Measurements from ENCODE around the gene PJVK. TPM values are rescaled to one million over a fixed set of nuclear protein-coding genes. Genes with fewer than 3 reads are reported as not detected.

Gene PJVK
- total and polyA plus RNA-seq, 2 of the 13 experiments (the other 11 are each of a cell fraction or from before 2014, with no cell fraction given): 1.2 to 2.6 TPM

DNA sequence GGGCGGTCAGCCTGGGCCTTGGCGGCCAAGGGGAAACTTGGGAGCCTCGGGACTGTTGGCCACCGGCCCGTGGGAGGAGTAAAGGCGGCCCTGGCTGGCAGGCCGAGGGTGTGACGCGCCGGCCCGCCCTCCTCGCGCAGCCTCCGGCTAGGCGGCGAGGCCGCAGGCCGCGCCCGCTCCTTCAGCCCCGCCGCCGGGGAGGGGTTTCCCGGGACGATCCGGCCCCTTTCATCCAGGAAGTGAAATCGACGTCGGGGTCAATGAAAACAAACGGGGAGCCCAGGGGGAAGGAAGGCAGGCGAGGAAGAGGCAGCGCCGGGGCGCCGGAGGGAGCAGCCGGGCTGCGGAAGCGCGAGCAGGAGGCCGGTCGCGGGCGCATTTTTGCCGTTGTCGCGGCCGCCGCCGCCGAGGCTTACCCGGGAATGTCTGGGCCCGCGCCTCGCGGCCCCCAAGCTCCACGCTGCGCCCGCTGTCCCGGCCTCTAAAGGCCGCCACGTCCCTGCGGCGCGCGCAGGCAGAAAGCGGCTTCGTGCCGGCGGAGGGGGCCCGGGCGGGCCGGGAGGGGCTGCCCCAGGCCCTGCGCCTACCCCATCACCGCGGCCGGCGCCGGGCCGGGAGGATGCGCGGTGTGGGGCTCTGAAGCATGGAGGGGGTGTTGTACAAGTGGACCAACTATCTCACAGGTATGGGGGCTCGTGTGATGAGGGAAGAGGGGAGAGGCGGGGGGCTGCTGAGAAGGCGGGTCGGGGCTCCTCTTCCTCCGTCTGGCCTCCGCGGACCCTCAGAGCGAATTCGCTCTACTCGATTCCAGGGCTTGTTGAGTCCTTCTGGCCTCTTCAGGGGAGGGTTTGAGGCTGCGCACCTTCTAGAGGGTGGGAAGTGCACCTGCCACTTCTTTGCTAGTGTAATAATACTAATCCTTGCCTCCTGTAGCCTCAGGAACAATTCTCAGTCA is 29.3 kb downstream of the PJVK start, which contains the start of gene PLEKHA3 (continued):
- TF ChIP-seq, protein P1, sequence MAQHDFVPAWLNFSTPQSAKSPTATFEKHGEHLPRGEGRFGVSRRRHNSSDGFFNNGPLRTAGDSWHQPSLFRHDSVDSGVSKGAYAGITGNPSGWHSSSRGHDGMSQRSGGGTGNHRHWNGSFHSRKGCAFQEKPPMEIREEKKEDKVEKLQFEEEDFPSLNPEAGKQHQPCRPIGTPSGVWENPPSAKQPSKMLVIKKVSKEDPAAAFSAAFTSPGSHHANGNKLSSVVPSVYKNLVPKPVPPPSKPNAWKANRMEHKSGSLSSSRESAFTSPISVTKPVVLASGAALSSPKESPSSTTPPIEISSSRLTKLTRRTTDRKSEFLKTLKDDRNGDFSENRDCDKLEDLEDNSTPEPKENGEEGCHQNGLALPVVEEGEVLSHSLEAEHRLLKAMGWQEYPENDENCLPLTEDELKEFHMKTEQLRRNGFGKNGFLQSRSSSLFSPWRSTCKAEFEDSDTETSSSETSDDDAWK (CRISPR knock-in tag; IDR thresholded peaks at IDR 0.05): no peak
- TF ChIP-seq, protein P2, sequence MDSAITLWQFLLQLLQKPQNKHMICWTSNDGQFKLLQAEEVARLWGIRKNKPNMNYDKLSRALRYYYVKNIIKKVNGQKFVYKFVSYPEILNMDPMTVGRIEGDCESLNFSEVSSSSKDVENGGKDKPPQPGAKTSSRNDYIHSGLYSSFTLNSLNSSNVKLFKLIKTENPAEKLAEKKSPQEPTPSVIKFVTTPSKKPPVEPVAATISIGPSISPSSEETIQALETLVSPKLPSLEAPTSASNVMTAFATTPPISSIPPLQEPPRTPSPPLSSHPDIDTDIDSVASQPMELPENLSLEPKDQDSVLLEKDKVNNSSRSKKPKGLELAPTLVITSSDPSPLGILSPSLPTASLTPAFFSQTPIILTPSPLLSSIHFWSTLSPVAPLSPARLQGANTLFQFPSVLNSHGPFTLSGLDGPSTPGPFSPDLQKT (CRISPR knock-in tag; IDR thresholded peaks at IDR 0.05; ENCODE audit: borderline replicate concordance): no peak
- TF ChIP-seq XBP1 (CRISPR knock-in tag; IDR thresholded peaks at IDR 0.05) (no peak), NCOA1 (CRISPR knock-in tag; IDR thresholded peaks at IDR 0.05) (no peak), ZNF572 (CRISPR knock-in tag; IDR thresholded peaks at IDR 0.05) (no peak), SSRP1 (CRISPR knock-in tag; IDR thresholded peaks at IDR 0.05) (no peak), MAFG (CRISPR knock-in tag; IDR thresholded peaks at IDR 0.05) (no peak), ZNF607 (CRISPR knock-in tag; IDR thresholded peaks at IDR 0.05; ENCODE audit: borderline replicate concordance) (0 out of 2 replicates have a peak, but pooled peaks have one; percentile 44), ZNF3 (CRISPR knock-in tag; IDR thresholded peaks at IDR 0.05) (no peak), ZNF777 (CRISPR knock-in tag; IDR thresholded peaks at IDR 0.05) (peak; percentile 66; the same call in 1 of the 2 replicates), ZNF143 (CRISPR knock-in tag; IDR thresholded peaks at IDR 0.05) (peak; percentile 52; the same call in 1 of the 2 replicates), KAT7 (CRISPR knock-in tag; IDR thresholded peaks at IDR 0.05; ENCODE audit: borderline replicate concordance) (peak; percentile 83; the same call in 1 of the 2 replicates), ESRRA (CRISPR knock-in tag; IDR thresholded peaks at IDR 0.05; ENCODE audit: low read depth) (no peak; the same call in 1 of the 2 replicates), ZNF180 (CRISPR knock-in tag; IDR thresholded peaks at IDR 0.05; ENCODE audit: borderline replicate concordance, low read depth) (no peak), ATM (IDR thresholded peaks at IDR 0.05; ENCODE audit: borderline replicate concordance) (no peak), NR2F1 (CRISPR knock-in tag; IDR thresholded peaks at IDR 0.05) (no peak)
- TF ChIP-seq, protein P3, sequence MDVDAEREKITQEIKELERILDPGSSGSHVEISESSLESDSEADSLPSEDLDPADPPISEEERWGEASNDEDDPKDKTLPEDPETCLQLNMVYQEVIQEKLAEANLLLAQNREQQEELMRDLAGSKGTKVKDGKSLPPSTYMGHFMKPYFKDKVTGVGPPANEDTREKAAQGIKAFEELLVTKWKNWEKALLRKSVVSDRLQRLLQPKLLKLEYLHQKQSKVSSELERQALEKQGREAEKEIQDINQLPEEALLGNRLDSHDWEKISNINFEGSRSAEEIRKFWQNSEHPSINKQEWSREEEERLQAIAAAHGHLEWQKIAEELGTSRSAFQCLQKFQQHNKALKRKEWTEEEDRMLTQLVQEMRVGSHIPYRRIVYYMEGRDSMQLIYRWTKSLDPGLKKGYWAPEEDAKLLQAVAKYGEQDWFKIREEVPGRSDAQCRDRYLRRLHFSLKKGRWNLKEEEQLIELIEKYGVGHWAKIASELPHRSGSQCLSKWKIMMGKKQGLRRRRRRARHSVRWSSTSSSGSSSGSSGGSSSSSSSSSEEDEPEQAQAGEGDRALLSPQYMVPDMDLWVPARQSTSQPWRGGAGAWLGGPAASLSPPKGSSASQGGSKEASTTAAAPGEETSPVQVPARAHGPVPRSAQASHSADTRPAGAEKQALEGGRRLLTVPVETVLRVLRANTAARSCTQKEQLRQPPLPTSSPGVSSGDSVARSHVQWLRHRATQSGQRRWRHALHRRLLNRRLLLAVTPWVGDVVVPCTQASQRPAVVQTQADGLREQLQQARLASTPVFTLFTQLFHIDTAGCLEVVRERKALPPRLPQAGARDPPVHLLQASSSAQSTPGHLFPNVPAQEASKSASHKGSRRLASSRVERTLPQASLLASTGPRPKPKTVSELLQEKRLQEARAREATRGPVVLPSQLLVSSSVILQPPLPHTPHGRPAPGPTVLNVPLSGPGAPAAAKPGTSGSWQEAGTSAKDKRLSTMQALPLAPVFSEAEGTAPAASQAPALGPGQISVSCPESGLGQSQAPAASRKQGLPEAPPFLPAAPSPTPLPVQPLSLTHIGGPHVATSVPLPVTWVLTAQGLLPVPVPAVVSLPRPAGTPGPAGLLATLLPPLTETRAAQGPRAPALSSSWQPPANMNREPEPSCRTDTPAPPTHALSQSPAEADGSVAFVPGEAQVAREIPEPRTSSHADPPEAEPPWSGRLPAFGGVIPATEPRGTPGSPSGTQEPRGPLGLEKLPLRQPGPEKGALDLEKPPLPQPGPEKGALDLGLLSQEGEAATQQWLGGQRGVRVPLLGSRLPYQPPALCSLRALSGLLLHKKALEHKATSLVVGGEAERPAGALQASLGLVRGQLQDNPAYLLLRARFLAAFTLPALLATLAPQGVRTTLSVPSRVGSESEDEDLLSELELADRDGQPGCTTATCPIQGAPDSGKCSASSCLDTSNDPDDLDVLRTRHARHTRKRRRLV (CRISPR knock-in tag; IDR thresholded peaks at IDR 0.05): no peak
- TF ChIP-seq, protein P4, sequence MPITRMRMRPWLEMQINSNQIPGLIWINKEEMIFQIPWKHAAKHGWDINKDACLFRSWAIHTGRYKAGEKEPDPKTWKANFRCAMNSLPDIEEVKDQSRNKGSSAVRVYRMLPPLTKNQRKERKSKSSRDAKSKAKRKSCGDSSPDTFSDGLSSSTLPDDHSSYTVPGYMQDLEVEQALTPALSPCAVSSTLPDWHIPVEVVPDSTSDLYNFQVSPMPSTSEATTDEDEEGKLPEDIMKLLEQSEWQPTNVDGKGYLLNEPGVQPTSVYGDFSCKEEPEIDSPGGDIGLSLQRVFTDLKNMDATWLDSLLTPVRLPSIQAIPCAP (CRISPR knock-in tag; IDR thresholded peaks at IDR 0.05; ENCODE audit: low read depth): no peak
- TF ChIP-seq, protein P5, sequence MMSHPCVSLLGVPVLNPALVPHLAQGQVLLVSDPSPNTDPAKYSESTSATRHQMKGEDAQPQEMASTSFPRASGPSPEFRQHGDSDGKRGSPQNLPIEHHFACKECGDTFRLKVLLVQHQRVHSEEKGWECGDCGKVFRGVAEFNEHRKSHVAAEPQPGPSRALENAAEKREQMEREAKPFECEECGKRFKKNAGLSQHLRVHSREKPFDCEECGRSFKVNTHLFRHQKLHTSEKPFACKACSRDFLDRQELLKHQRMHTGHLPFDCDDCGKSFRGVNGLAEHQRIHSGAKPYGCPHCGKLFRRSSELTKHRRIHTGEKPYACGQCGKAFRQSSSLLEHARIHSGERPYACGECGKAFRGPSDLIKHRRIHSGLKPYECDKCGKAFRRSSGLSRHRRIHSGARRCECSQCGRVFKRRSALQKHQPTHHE (CRISPR knock-in tag; IDR thresholded peaks at IDR 0.05; ENCODE audit: borderline replicate concordance): peak; percentile 89; the same call in 1 of the 2 replicates
